Right renal pelvis (tissue), 4 donors: ENCODE measurements around the gene APAF1. TPM values are rescaled to one million over a fixed set of nuclear protein-coding genes. Genes with fewer than 3 reads are reported as not detected.
A peak's percentile ranks its signal among the peaks of the same experiment; 100 is the strongest.

ENCODE experiments used
- DNase-seq, 4 donors: peaks; one replicate each; pipeline ENCODE4 v3.0.0-alpha.2; 2013; ENCODE audit warnings: low read depth in 4 of 4, low spot score in 3 of 4, missing footprints in 1 of 4
- polyA plus RNA-seq, 4 donors: library from polyadenylated mRNA; unstranded; fragments of 120-200 nt; gene quantifications; one replicate each; pipeline ENCODE4 v1.2.1, GENCODE V29; 2013; ENCODE audit not compliant: insufficient read length in 4 of 4

Gene APAF1
- polyA plus RNA-seq, 4 donors = 26.0 to 37.5 (median 36.8) TPM

DNA sequence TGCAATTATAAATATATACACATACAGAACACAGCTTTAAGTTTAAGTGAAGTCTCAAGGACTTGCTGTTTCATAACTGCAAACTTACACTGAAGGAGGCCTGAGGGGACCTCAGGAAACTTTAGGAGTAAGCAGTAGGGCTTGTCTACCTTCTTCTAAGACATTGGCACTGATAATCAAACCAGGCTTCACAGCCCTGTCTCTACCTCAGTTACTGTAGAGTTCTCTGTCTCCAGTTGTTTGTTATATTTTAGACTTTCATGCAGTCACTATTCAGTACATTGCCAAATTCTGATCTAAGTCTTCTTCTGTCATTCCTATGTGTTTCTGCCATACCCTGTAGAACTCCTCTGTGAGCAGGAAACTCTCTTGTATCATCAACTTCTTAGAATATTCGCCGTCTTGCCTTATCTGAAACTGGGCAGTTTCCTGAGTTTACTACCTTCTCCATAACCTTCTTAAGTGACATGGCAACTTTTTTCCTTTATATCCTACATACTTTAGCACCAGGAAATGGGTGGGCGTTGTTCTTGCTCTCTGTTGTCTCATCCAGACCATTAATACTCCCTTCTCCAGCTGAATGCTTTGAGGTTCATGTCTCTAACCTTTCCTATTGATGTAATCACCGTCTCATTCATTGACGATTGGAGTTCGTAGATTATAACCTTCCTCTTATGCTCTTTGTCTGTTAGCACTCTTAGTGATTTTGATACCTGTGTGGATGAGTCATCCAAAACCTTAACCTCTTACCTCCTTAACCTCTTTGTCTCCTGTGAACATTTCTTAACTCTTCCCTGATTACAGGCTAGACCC is 11.4 kb downstream of the APAF1 start:
- DNase-seq = no peak

DNA sequence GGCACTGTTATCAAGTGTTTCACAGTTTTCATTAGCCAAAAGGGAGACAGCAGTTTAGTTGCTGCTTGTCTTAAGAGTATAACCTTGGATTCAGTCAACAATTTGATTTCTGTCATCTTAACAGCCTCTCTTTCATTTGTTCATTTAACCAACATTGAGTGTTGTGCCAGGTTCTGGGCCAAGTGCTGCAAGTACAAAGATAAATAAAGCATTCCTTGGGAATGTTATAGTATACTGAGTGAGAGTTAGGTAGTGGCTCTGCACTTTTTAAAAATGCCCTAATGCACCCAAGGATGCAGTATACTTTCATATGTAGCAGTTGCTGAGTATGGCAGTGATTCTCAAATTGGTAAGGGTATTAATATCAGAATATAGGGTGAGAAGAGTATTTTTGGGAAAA is 15.4 kb downstream of the APAF1 start:
- DNase-seq = no peak

- DNase-seq = no peak
Observed at GRCh38 chr12:98669751-98670150, 24.7 kb downstream of the APAF1 start.

- DNase-seq = no peak
Observed at GRCh38 chr12:98671459-98671858, 26.4 kb downstream of the APAF1 start.

DNA sequence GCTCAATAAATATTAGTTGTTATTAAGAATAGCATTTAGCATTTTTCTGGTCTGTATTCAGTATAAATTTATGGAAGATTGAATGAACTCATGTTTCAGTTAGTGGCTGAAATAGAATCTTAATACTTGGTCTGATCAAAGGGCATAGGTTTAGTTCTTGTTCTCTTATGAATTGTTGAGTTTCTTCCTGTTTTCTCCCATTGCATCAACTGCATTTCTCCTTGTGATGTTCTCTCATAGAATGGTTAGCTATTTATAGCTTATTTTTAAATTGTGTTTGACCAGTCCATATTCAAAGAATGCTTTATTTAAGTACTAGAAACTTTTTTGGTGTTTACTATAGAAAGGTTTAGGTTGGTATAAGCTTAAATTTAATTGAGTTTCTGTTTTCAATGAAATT is 29.8 kb downstream of the APAF1 start:
- no peak for DNase-seq

- no peak for DNase-seq
Observed at GRCh38 chr12:98678236-98678945, 33.3 kb downstream of the APAF1 start.

GRCh38 chr12:98678946-98679610 is 34.0 kb downstream of the APAF1 start:
- DNase-seq = no peak

DNA sequence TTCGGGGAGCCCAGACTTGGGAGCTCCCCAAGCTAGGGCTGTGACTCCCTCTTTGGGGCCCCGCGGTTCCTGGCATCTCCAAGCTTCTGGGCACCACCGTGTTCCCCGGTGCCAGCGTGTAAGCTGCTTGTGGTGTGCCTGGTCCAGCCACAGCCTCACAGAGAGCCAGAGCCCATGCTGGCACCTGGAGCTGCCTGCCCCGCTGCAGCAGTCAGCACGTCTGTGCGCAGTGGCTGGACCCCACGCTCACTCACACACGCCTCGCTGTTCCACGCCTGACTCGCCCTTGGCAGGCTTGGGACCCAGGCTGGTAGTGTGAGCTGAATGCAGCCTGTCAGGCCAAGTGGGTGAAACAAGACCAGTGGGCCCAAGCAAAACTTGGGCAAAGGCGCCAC is 34.5 kb downstream of the APAF1 start:
- no peak for DNase-seq

DNA sequence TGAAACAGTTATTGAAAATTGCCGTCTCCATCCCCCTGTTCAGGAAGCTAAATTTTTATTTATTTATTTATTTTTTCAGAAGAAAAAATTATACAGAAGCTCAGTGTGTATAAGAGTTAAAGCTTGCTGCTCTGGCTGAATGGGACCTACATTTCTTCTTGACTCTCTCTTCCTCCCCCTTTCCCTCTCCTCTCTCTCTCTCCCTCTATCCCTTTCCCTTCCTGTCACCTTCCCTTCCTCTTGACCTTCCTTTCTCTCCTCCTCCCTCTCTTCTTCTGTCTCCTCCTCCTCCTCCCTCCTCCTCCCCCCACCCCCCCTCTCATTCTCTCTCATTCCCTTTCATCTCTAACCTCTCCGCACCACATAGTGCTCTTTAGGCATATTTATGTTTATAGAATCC is 39.1 kb downstream of the APAF1 start:
- no peak for DNase-seq

DNA sequence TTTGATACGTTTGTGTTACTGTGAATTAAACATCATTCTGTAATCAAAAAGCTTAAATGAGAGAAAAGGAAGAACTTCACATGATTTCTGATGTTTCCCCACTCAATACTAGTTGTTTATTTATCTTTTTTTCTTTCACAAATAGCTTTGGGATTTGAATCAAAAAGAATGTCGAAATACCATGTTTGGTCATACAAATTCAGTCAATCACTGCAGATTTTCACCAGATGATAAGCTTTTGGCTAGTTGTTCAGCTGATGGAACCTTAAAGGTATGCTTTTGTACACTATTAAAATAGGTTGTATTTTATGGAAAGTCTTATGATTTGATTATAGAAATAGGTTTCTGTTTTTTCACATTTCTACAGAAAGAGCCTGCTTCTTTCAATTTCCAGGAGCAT is 41.5 kb downstream of the APAF1 start:
- DNase-seq = no peak

GRCh38 chr12:98691351-98691750 is 46.3 kb downstream of the APAF1 start:
- DNase-seq = no peak

GRCh38 chr12:98696036-98696646 is 51.1 kb downstream of the APAF1 start:
- no peak for DNase-seq

GRCh38 chr12:98697209-98697608 is 52.1 kb downstream of the APAF1 start:
- no peak for DNase-seq

DNA sequence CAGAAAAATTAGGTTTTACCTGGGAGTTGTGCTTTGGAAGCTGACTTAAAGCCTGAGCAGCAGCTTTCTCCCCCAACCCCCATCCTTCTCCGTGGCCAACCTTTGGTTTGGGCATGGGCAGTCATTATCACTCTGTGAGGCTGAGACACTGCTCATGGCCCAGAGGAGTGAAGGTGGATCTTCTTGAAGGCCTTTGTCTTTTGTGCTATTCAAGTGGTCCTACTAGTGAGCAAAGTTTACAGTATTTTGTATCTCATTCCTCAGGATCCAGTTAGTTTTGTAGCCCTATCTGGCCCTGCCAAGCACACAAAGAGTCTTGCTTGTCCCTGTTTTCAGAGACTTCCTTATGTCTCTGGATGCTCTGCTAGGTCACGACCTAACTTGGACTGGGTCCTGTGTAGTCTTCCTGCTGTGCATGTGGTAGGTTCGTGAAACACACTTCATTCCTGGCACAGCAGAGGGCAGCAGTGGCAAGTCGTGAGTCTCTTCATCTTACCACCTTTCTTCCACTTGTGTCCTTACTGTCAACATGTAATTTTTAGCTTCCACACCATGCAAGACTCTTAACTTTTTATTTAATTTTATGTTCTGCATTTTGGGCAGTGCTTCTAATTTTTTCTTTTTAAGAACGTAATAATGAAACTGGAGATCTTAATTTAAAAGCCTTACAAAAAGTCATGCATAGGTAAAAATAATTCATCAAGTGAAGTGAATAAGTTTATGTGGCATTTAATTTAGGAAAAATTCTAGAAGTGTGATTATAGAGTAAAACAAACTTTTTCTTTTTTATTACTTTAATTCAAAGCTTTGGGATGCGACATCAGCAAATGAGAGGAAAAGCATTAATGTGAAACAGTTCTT is 53.7 kb downstream of the APAF1 start:
- peak in 3 of 4 donors; percentile 12 to 23 (median 23) for DNase-seq

DNA sequence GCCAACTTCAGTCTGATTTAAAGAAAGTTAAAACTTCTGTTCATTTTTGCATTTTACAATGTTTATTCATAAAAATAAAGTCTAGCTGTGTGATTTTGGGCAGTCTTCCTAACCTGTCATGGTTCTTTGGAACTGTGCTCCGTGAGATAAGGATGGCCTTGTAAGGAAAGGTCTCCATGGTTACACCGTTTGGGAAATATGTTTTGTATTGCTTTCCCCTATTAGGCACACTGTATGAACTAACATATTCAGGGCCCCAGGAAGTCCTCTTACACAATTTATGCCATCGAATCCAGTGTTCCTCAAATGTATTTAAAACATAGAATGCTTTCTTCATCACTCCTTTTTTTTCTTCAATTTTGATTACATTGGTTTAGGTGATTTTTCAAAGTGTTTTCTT is 54.5 kb downstream of the APAF1 start:
- no peak for DNase-seq

- no peak for DNase-seq
Observed at GRCh38 chr12:98701166-98701565, 56.1 kb downstream of the APAF1 start.

DNA sequence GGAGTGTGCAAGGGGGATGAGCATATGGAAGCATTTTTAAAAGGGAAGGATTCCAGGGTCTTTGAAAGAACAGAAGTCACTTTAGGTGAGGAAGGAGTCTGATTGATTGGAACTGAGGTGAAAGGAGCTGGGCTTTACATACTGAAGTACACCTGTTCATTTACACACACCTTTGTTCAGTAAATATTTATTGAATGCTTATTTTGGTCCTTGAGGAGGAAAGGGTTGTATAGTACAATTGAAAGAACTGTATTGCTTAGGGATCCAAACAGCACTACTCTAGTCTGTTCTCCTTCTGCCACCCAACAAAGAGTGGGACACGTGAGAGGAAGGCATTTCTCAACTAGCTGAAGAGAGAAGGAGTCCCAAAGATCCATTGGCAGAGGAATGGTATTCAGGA is 63.9 kb downstream of the APAF1 start:
- DNase-seq = no peak

- DNase-seq = no peak
Observed at GRCh38 chr12:98714426-98714825, 69.3 kb downstream of the APAF1 start.

DNA sequence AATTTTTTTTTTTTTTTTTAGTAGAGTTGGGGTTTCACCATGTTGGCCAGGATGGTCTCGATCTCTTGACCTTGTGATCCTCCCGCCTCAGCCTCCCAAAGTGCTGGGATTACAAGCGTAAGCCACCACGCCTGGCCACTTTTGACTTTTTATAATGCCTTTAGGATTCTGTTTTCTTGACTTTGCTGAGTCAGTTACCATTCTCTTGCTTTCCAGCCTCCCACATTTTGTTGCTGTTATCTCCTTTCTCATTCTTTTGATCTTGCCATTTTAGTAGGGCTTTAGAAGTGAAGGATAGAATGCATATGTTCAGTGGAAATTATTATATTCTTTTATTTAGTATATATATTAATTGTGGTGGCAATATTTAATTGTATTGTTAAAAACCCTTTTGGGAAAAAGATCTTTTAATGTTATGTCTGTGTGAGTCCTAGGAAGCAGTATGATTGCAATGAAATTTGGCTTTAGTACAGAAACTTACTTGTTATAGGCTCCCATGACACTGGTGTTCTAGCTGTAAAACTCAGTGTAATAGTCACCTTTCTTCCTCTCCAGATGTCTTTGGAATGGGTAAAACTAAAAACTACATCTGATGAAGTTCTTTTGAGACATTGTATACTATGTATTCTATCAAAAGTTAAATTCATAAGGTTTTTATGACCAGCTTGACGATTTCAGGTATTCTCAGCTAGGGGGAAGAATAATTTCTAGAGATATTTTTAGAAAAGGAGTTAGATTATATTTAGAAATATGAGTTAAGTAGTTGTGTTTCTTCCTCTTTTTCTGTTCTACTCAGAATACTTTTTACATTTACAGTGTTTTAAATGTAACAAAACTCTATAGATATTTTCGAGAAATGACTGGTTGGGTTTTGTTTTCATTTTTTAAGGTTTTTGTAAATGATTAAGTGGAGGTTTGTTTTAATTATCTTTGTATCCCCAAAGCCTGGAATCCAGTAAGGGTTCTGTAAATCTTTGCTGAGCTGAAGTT is 74.7 kb downstream of the APAF1 start:
- DNase-seq = no peak
